Fibroblast of skin of right biceps (primary cell): ENCODE measurements around the gene GPR135.

Experiments used
- DNase-seq: peaks from one replicate; pipeline ENCODE4 v3.0.0-alpha.2; 2013

The GPR135 gene

DNA sequence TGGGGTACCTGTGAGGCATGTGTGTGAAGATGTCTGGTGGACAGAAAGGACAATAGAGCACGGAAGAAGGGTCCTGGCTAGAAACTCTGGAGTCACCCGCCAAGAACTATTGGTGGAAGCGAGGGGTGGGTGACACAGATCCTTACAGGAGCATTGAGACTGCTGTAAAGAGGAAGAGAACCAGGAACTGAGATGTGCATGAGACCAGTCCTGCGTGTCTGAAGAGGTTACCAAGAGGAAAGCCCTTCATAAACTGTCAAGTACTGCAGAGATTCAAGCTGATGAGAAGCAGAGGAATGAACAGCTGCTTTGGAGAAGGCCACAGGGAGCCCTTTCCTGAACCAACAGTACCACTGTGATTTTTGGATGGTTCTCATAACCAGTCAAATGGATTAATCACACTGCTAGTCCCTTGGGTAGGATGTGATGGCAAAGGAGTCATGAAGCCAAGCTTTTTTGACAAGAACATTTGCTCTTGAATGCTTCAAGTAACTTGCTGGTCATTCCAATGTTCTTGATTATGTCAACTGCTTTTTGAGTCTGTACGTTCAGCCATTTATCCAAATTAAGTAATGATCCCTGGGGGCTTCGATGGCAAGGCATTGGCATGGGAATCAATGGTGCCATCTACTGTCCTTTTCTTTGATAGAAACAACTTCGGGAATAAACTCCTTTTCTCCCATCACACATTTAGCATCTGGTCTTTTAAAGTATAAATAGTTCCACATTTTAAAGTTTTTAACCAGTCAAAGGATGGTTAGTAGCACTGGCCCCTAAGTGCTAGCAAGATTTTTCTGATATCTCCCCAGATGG lies 42.9 kb downstream of the GPR135 start:
- peak; percentile 28 for DNase-seq

DNA sequence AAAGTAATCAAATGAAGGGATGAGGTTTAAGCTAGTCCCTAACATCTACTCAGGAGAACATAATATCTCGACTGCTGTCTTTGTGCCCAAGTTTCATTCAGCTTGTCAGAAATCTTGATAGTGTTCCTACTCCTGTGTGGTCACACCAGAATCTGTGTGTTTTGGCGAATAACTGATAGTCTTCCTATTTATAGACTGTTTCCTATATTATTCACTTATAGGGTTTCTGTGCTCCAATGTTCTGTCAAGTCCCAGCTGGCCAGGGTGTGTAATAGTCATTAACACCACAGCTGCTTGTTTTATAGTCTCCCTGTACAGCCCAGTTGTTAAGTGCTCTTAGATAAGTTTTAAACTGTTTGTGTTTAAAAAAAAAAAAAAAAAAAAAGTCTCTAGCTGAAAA lies 45.9 kb downstream of the GPR135 start:
- no peak for DNase-seq

DNA sequence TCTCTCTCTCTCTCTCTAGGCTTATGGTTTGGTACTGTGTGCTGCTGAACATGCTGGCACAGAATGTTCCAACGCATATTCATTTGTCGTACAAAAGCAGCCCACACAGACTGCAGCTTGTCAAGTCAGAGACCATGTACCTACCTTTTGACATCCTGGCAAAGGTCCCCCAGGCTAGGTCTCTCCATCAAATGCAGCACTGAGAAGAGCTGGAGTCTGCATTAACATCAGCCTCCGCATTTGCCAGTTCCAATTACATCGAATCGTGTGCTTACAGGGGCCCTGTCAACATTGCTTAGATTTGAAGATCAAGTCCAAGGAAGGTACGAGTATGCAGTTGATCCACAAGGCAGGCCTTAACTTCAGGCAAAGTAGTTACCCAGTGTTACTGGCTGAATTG lies 47.9 kb downstream of the GPR135 start:
- DNase-seq, result no peak

DNA sequence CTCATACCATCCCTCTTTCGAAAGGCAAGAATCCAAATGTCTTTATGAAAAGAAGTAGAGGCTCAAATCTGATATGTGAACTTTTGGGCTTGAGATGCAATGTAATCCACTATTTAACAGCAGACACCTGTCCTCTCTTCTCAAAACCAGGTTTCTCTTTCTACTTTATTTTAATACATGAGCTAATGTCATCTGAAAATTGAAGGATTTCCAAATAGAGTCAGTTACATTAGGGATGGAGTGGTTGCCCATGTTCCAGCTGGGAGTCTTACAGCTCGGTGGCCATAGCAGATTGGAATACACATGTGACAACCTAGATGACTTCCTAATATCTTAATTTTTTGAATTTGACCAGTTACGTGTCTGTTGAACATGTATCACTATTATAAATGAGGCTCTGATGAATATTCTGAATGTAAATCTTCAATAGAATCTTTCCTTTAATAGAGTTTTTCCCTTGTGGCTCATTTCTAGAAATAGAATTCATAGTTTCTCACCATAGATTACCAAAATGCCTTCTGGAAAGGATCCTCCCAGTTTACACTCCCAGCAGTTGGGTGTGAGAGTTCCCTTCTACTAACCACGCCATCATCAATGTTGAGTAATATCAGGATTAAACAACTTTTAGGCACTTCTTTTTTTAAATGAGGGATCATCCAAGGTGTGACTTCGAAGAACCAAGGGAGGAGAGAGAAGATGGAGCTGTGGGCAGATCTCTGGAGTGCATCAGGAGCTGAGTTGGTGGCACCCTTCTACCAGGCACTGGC lies 49.2 kb downstream of the GPR135 start:
- DNase-seq, result no peak
